Fibroblast of the aortic adventitia (primary cell): Measurements from ENCODE around the gene HBA2. TPM values are rescaled to one million over a fixed set of nuclear protein-coding genes. Genes with fewer than 3 reads are reported as not detected.
A peak's percentile ranks its signal among the peaks of the same experiment; 100 is the strongest.
"Not testable (repeated sequence)": the region's sequence is repeated elsewhere in the genome, so short reads cannot be mapped to it uniquely, and the experiment has no call there.

Source experiments
- DNase-seq: peaks from one replicate; pipeline ENCODE4 v3.0.0-alpha.2; 2010; ENCODE audit warnings: low read depth
- H3K4me3 ChIP-seq: 2 replicates; pipeline ENCODE4 v1.5.1; 2011; ENCODE audit warnings: low read depth, mild to moderate bottlenecking, control low read depth, low read length, moderate library complexity
- CTCF ChIP-seq: IDR thresholded peaks from 2 replicates; pipeline ENCODE4 v1.5.1; 2011; ENCODE audit warnings: mild to moderate bottlenecking, low read length, control low read depth, inconsistent platforms; ENCODE audit not compliant: insufficient read depth
- small RNA-seq: library from RNA; depleted of rRNA; stranded (forward); fragments of <200 nt; gene quantifications from one replicate; pipeline ENCODE3, GENCODE V24; 2012
- total RNA-seq: library from RNA; depleted of rRNA; stranded (reverse); fragments of >200 nt; gene quantifications from 2 replicates; pipeline ENCODE4 v1.2.3, GENCODE V29; 2012; ENCODE audit warnings: low replicate concordance

Gene HBA2
- total RNA-seq, 1 donor, result not detected

GRCh38 chr16:200388-200787 is 27.7 kb downstream of the HBA2 start:
- no peak overlapping the region for H3K4me3 ChIP-seq
- DNase-seq, result peak; percentile 58
- no peak for TF ChIP-seq CTCF

- H3K4me3 ChIP-seq, result no peak overlapping the region
- TF ChIP-seq CTCF, result no peak
- no peak for DNase-seq
Measured at GRCh38 chr16:203246-203645, 30.6 kb downstream of the HBA2 start.

- H3K4me3 ChIP-seq, DNase-seq: not testable (repeated sequence)
Measured at GRCh38 chr16:204046-204445, 31.4 kb downstream of the HBA2 start.

GRCh38 chr16:209359-209758 is 36.7 kb downstream of the HBA2 start:
- not testable (repeated sequence) for DNase-seq, H3K4me3 ChIP-seq

GRCh38 chr16:211631-212180 is 39.0 kb downstream of the HBA2 start:
- not testable (repeated sequence) for H3K4me3 ChIP-seq, DNase-seq

GRCh38 chr16:212999-213398 is 40.3 kb downstream of the HBA2 start:
- H3K4me3 ChIP-seq, result no peak overlapping the region
- no peak for DNase-seq

GRCh38 chr16:220021-220420 is 47.3 kb downstream of the HBA2 start:
- DNase-seq, result no peak

More at GRCh38 chr16:212999-213398, 40.3 kb downstream of the HBA2 start:
- TF ChIP-seq CTCF, result no peak

More at GRCh38 chr16:220021-220420, 47.3 kb downstream of the HBA2 start:
- TF ChIP-seq CTCF, result no peak
- H3K4me3 ChIP-seq, result no peak overlapping the region

Small RNA genes within 50 kb of the gene (small RNA-seq; reads per million reads assigned to genes)
- not detected for gene RF00019

Other genes with a start within 250 kb of the HBA2 start
- gene POLR3K, start 119.3 kb upstream of the HBA2 start, total RNA-seq, result 5.1 and 6.1 TPM in 2 replicates
- 11.8 and 15.8 TPM in 2 replicates for gene SNRNP25, start 119.0 kb upstream of the HBA2 start, total RNA-seq
- gene RHBDF1, start 100.2 kb upstream of the HBA2 start, total RNA-seq, result 39.4 and 66.8 TPM in 2 replicates
- gene MPG, start 94.7 kb upstream of the HBA2 start, total RNA-seq, result 53.1 and 124 TPM in 2 replicates
- gene NPRL3, start 34.2 kb upstream of the HBA2 start, total RNA-seq, result 7.1 and 13.0 TPM in 2 replicates
- gene HBZ, start 20.2 kb upstream of the HBA2 start, total RNA-seq, result not detected in 2 replicates
- not detected in 2 replicates for gene HBM, start 6.9 kb upstream of the HBA2 start, total RNA-seq
- gene HBA1, start 3.8 kb downstream of the HBA2 start, total RNA-seq, result not detected in 2 replicates
- gene HBQ1, start 7.6 kb downstream of the HBA2 start, total RNA-seq, result 0.63 TPM in 1 of 2 replicates, not detected in the other
- gene LUC7L, start 56.6 kb downstream of the HBA2 start, total RNA-seq, result 37.0 and 82.3 TPM in 2 replicates
- 49.5 and 72.0 TPM in 2 replicates for gene FAM234A, start 61.9 kb downstream of the HBA2 start, total RNA-seq
- 1.2 and 2.0 TPM in 2 replicates for gene RGS11, start 103.1 kb downstream of the HBA2 start, total RNA-seq
- gene ARHGDIG, start 107.7 kb downstream of the HBA2 start, total RNA-seq, result 1.6 TPM in 1 of 2 replicates, not detected in the other
- gene PDIA2, start 110.3 kb downstream of the HBA2 start, total RNA-seq, result not detected in 2 replicates
- 13.4 and 26.4 TPM in 2 replicates for gene AXIN1, start 179.8 kb downstream of the HBA2 start, total RNA-seq
- gene MRPL28, start 197.7 kb downstream of the HBA2 start, total RNA-seq, result 49.3 and 83.6 TPM in 2 replicates
- 25.2 and 51.2 TPM in 2 replicates for gene PGAP6, start 209.1 kb downstream of the HBA2 start, total RNA-seq
- gene NME4, start 224.3 kb downstream of the HBA2 start, total RNA-seq, result 35.8 and 75.8 TPM in 2 replicates
- 6.1 and 8.1 TPM in 2 replicates for gene DECR2, start 229.0 kb downstream of the HBA2 start, total RNA-seq